DLD1 (cell line): ENCODE results near the gene CIRBP.

Source experiments
- in situ Hi-C: cut with HindIII; loops from 2 replicates; pipeline ENCODE4 v1.10.0; 2017; ENCODE audit warnings: low sequenced_read_pairs

CIRBP gene

DNA sequence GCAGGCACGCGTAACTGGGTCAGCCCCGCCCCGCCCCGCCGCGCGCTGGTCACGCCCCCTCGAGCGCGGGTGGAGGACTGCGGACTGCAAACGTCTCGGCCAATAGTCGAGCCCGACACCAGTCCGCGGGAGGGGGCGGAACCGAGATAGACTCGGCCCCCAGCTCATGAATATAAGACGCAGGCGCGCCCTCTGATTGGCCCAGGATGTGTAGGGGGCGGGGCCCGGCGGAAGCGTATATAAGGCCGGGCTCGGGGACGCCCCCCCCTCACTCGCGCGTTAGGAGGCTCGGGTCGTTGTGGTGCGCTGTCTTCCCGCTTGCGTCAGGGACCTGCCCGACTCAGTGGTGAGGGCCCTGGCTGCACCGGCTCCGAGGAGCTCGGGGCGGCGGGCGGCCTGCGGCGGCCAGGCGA is at the start of gene CIRBP:
TSS of gene CIRBP (plus strand) at position 268 of the 413 bp plus-strand sequence. CDS start 1,602 bp downstream, outside the sequence.
- in situ Hi-C loops, result no loop called here

- in situ Hi-C loops, result no loop called here
Measured at GRCh38 chr19:1219786-1220476, 49.2 kb upstream of the CIRBP start.

DNA sequence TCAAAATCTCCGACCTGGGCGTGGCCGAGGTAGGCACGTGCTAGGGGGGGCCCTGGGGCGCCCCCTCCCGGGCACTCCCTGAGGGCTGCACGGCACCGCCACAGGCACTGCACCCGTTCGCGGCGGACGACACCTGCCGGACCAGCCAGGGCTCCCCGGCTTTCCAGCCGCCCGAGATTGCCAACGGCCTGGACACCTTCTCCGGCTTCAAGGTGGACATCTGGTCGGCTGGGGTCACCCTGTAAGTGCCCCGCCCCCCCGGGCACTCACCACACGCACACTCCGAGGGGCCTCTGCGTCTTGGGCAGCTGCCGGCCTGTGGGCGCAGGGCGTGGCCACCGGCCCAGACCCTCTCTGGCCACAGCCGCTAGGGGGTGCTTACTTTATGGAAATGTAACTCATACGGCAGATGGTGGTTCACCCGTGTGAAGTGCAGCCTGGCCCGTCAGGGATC is 48.6 kb upstream of the CIRBP start:
- in situ Hi-C loops, result no loop called here

DNA sequence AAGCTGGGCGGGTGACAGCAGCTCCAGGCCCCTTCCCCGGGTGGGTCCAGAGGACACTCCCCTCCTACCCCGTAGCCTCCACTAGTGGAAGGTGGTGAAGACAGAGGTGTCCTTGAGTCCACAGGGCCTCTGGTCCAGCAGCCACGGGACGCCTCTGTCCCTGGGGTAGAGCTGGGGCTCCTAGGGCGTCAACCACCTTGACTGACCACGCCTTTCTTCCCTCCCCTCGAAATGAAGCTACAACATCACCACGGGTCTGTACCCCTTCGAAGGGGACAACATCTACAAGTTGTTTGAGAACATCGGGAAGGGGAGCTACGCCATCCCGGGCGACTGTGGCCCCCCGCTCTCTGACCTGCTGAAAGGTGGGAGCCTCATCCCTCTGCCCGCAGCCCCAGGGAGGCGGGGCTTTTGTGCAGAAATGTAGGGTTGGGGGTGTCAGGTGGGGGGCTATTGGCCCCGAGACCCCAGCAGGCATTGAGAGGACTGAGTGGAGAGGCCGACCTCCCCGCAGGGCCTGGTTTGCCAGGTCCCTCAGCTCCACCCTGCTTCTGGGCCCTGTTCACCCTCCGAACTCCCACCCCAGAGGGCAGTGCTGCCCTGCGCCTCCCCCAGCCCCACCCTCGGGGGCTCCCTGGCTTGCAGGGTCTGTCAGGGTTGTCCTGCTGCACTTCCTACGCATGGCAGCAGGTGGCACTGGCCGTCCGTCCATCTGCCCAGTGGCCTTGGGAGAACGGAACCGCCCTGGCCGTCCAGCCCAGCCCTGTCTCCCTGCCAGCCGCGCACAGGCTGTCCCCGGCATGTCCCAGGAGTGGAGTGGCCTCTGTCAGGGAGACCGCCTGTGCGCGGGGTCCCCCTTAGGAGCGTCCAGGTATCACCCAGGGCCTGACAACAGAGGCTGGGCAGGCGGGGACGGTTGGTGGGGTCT is 47.9 kb upstream of the CIRBP start:
- in situ Hi-C loops, result no loop called here

GRCh38 chr19:1221904-1222255 is 47.3 kb upstream of the CIRBP start:
- in situ Hi-C loops, result no loop called here

DNA sequence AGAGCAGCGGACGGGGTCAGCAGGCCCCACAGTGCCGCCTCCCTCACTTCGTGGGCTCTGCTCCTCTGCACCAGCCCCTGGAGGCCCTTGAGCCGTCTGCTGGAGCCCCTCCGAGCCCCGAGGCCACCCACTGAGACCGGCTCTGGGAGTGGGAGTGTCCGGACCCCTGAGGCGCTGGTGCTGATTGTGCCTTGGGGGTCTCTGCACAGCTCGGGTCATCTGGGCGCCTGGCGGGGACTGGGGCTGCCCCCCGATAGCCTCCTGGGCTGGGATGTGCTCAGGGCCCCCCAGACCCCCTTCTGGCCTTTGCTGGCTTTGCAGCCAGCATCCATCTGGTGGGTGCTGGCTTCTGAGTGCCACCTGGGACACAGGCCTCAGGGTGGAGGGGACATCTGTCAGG is 46.7 kb upstream of the CIRBP start:
- in situ Hi-C loops, result no loop called here

DNA sequence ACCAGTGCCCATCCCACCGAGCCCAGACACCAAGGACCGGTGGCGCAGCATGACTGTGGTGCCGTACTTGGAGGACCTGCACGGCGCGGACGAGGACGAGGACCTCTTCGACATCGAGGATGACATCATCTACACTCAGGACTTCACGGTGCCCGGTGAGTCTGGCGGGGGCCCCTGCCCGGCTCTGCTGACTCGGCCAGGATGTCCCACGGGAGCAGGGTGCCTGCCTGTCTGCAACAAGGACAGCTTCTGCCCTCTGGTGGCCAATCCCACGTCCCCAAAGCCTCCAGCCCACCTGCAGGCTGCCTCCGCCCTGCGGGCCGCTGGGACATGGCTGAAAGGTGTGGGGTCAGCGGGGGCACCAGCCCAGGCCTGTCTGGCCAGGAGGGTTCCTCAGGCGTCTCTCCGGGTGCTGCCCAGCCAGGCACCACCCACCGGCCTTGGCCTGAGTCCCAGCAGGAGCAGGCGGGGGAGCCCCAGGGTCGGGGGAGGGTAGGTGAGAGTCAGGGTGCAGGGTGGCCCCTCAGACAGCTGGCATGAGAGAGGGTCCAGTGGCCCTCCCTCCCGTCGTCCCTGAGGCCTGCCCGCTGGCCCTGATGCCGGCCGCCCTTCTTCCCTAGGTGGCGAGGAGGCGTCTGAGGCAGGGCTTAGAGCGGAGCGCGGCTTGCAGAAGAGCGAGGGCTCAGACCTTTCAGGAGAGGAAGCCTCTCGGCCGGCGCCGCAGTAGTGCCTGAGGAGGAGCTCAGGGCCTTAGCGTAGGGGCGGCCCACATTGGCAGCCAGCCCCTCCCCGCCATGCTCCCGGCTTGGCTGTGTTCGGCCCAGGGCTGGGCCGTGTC is 45.9 kb upstream of the CIRBP start:
- in situ Hi-C loops, result no loop called here

GRCh38 chr19:1224047-1224825 is 44.9 kb upstream of the CIRBP start:
- in situ Hi-C loops, result no loop called here

DNA sequence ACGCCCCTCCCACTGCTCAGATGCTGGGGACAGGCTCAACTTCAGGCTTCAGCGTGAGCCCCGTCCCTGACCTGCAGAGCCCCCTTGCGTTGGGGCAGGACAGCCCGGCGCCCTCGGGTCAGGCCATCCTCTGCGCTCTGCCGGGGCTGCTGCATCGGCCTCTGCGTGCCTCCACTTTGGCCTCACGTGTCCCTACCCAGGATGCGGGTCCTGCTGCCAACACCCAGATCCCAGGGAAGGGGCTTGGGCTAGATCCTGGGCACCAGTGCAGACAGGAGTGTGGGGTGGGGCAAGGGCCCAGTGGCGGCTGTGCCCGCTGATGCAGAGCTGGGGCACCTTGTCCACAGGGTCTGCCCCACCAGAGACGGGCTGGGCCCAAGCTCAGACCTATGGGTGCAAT is 44.3 kb upstream of the CIRBP start:
- in situ Hi-C loops, result no loop called here

- in situ Hi-C loops, result no loop called here
Measured at GRCh38 chr19:1225440-1226226, 43.5 kb upstream of the CIRBP start.

DNA sequence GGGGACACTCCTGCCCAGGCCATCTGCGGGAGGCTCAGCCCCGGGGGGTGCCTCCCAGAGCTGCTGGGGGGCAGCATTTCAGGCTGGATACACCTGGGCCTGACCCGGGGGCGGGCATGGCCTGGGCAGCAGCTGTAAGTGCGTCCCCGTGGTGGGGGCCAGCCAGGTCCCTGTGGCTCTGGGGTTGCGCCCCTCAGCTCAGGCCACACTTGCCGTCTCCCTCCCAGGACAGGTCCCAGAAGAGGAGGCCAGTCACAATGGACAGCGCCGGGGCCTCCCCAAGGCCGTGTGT is 43.0 kb upstream of the CIRBP start:
- in situ Hi-C loops, result no loop called here

- in situ Hi-C loops, result no loop called here
Measured at GRCh38 chr19:1226522-1227303, 42.4 kb upstream of the CIRBP start.

GRCh38 chr19:1227304-1228054 is 41.7 kb upstream of the CIRBP start:
- in situ Hi-C loops, result no loop called here

DNA sequence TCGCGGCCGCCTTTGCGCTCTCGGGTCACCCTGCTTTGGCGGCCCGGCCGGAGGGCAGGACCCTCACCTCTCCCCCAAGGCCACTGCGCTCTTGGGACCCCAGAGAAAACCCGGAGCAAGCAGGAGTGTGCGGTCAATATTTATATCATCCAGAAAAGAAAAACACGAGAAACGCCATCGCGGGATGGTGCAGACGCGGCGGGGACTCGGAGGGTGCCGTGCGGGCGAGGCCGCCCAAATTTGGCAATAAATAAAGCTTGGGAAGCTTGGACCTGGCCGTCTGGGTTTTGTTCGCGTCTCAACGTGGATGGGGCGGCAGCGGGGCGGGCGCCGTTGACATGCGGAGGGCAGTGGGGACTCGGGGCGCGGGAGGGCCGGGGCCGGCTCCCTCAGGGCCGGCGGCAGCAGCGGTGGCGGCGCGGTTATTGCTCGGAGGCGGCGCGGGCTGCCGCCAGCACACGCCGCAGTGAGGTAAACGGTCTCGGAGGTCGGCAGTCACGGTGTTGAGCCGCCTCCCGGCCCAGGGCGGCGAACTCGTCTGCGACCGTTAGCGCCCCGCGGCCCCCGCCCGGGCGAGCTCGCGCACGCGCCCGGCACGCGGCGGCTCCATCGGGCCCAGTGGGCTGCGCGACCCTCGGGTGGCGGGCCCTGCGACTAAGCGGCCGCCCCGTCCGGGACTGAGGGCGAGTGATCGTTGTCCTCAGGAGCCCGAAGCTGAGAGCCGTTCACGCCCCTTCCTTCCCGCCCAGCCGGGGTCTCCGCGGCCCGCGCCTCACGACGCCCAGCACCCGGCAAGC is 40.8 kb upstream of the CIRBP start:
- in situ Hi-C loops, result no loop called here

DNA sequence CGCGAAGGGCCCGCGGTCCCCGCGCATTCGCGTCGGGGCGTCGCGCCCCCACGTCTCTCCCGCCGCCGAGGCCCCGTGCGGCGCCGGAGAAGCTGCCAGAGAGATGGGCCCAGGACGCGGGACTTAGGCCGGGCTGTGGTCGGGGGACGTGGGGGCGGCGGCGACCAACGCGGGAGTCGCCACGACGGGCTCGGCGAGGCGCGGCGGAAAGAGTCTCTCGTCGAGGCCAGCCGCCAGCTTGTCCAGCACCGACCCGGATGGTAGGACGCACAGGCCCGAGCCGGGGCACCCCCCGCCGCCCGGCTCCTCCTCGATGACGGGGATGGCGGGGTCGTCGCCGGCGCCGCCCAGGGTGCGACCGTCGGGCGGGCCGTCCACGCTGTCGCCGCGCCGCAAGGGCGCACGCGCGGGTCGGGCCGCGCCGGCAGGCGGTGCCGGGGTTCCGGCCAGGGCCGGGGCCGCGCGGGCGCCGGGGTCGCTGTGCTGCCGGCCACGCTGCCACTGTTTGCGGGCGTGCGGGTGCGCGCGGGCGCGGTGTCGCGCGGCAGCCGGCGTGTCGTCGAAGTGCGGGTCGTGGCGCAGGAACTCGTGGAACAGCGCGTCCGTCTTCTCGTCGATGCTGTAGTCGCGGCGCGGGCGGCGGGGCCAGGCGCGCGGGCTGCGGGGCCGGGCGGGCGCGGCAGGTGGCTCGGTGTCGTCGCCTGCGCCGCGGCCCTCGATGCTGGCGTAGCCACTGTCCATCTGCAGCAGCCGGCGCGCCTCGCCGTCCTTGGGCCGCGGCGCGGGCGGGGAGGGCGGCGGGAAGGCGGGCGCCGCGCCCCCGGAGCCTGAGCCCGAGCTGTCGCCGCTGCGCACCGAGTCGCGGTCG is 39.8 kb upstream of the CIRBP start:
- in situ Hi-C loops, result no loop called here

- in situ Hi-C loops, result no loop called here
Measured at GRCh38 chr19:1229924-1230782, 39.0 kb upstream of the CIRBP start.
